Gastrocnemius medialis (tissue), 4 donors: ENCODE results near the gene DTWD2.

Source experiments
- POLR2A ChIP-seq, 2 donors: fragments of 450-650 bp; IDR thresholded peaks; one replicate each; pipeline ENCODE4 v1.6.1; 2017; ENCODE audit warnings: antibody characterized with exemption in 2 of 2, mild to moderate bottlenecking in 2 of 2, moderate library complexity in 2 of 2
- TF ChIP-seq, protein P1 (sequence below), 5 experiments: fragments of 450-650 bp in 3 of 5; fragments of 200-600 bp in 2 of 5; sonication (generic) in 2 of 5; IDR thresholded peaks in 4 of 5; conservative IDR thresholded peaks in 1 of 5; 1 replicate in 4 of 5; 2 replicates in 1 of 5; pipeline ENCODE4 v1.5.1; 2016 to 2019; ENCODE audit warnings: antibody characterized with exemption in 5 of 5, mild to moderate bottlenecking in 3 of 5, moderate library complexity in 3 of 5

DNA sequence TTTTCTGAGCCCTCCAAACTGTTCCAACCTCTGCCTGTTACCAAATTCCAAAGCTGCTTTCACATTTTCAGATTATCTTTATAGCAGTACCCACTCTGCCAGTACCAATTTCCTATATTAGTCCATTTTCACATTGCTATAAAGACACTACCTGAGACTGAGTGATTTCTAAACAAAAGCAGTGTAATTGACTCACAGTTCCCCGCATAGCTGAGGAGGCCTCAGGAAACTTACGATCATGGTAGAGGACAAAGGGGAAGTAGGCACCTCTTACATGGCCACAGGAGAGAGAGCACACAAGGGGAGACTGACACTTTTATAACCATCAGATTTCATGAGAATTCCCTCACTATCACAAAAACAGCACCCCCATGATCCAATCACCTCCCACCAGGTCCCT, 105.0 kb downstream of the DTWD2 start:
- TF ChIP-seq, protein P1, sequence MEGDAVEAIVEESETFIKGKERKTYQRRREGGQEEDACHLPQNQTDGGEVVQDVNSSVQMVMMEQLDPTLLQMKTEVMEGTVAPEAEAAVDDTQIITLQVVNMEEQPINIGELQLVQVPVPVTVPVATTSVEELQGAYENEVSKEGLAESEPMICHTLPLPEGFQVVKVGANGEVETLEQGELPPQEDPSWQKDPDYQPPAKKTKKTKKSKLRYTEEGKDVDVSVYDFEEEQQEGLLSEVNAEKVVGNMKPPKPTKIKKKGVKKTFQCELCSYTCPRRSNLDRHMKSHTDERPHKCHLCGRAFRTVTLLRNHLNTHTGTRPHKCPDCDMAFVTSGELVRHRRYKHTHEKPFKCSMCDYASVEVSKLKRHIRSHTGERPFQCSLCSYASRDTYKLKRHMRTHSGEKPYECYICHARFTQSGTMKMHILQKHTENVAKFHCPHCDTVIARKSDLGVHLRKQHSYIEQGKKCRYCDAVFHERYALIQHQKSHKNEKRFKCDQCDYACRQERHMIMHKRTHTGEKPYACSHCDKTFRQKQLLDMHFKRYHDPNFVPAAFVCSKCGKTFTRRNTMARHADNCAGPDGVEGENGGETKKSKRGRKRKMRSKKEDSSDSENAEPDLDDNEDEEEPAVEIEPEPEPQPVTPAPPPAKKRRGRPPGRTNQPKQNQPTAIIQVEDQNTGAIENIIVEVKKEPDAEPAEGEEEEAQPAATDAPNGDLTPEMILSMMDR (IDR thresholded peaks at IDR 0.05 in 4 of 5, conservative IDR thresholded peaks at IDR 0.05 in 1 of 5), result no peak
- no peak for TF ChIP-seq POLR2A (IDR thresholded peaks at IDR 0.05)
